Parietal lobe (tissue), 1 donor: ENCODE results near the gene UNKL. TPM values are rescaled to one million over a fixed set of nuclear protein-coding genes. Genes with fewer than 3 reads are reported as not detected.

Experiments
- total RNA-seq: library from RNA; depleted of rRNA; stranded (reverse); fragments of >200 nt; gene quantifications from one replicate; pipeline ENCODE4 v1.2.3, GENCODE V29; 2014

The UNKL gene, protein sequence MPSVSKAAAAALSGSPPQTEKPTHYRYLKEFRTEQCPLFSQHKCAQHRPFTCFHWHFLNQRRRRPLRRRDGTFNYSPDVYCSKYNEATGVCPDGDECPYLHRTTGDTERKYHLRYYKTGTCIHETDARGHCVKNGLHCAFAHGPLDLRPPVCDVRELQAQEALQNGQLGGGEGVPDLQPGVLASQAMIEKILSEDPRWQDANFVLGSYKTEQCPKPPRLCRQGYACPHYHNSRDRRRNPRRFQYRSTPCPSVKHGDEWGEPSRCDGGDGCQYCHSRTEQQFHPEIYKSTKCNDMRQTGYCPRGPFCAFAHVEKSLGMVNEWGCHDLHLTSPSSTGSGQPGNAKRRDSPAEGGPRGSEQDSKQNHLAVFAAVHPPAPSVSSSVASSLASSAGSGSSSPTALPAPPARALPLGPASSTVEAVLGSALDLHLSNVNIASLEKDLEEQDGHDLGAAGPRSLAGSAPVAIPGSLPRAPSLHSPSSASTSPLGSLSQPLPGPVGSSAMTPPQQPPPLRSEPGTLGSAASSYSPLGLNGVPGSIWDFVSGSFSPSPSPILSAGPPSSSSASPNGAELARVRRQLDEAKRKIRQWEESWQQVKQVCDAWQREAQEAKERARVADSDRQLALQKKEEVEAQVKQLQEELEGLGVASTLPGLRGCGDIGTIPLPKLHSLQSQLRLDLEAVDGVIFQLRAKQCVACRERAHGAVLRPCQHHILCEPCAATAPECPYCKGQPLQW
- 20.0 TPM for total RNA-seq

DNA sequence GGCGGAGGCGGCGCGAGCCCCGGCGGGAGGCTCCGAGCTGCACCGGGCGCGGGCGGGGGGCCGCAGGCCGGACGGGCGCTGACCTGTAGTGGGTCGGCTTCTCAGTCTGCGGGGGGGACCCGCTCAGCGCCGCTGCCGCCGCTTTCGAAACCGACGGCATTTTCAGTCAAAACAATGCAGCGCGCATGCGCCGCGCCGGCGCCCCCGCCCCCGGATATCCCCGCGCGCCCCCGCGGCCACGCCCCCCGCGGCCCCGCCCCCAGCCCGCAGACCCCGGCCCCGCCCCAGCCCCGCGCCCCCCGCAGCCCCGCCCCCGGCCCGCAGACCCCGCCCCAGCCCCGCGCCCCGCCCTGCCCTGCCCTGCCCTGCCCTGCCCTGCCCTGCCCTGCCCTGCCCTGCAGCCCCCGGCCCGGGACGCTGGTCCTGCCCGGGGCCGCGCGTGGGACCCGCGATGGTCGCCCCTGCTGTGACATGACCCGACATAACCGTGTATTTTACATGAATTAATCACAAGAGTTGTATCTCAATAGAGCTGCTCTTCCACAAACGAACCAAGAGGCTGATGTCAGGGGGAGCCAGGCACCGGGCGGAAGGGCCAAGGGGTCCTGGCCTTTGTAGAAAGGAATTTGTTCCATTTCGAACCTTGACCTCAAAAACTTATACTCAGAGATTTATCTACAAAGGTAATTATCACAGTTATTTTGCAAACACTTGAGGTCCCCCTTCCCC, at the start of gene UNKL:
TSS of gene UNKL (minus strand) at position 173 of the 729 bp plus-strand sequence. CDS start at position 160, 13 bp downstream.

DNA sequence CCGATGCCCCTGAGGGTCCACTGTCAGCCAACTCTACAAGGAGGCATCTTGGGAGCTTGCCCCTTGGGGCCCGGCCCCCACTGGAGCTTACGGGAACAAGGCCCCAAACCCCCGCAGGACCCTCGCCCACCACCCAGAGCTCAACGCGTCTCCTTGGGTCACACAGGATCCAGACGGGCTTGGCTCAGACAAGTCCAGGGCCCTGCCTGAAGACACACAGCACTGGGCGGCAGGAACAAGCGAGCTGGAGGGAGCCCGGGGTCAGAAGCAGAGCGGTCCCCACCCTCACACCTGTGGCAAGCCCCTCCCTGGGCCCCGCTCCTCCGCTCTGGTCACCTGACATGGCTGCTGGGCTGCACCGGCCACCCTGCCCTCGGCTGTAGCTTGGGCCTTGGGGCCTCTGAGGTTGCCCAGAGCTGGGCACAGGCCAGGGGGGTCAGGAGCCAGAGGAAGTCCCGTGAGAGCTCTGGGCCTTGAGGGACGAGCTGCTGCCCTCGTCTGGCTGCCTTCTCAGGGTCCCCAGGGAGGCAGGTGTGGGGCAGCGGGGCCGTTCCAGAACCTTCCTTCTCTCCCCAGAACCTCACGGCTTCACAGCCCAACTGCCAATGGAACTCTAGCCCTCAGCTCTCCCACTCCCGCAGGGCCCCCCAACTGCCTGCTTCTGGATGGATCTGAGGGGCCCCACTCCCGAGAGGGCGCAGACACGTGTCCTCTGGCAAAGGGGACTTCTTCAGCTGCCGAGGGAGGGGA, 29.7 kb upstream of the UNKL start, which contains the start of gene CCDC154:
TSS of gene CCDC154 (minus strand) at position 577 of the 750 bp plus-strand sequence. CDS start at position 343, 234 bp downstream.

DNA sequence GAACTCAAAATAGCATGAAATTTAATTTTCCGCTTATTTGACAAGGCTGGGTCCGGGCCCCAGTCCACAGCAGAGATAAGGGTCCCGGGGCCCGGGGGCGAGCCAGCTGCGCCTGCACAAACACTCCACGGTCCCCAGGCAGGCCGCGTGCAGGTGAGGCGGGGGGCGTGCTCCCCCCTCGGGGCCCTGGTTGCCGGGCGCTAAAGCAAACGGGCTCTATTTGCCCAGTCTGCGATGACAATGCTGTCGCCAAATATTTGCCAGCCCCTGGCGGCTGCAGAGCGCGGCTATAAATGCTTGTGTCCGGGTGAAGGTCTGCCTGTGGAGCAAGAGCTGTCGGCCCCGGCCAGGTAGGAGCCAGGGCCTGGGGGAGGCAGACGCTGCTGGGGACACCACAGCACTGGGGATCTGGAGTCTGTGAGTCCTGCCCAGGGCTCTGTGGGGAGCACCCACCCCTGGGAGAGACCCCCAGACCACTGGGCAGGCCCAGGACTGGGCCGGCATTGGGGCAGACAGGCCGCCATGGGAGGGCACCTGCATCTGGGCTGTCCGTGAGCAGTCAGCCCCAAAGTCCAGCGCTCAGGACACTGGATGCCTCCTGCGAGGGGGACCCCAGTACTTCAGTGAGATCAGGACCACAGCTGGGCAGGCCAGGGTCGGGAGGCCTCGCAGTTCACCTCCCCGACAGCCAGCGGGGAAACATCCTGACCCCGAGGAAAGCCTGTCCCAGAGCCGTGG, 16.4 kb upstream of the UNKL start, which contains the start of gene PERCC1:
TSS of gene PERCC1 (plus strand) at position 320 of the 738 bp plus-strand sequence. CDS start 1,516 bp downstream, outside the sequence.

DNA sequence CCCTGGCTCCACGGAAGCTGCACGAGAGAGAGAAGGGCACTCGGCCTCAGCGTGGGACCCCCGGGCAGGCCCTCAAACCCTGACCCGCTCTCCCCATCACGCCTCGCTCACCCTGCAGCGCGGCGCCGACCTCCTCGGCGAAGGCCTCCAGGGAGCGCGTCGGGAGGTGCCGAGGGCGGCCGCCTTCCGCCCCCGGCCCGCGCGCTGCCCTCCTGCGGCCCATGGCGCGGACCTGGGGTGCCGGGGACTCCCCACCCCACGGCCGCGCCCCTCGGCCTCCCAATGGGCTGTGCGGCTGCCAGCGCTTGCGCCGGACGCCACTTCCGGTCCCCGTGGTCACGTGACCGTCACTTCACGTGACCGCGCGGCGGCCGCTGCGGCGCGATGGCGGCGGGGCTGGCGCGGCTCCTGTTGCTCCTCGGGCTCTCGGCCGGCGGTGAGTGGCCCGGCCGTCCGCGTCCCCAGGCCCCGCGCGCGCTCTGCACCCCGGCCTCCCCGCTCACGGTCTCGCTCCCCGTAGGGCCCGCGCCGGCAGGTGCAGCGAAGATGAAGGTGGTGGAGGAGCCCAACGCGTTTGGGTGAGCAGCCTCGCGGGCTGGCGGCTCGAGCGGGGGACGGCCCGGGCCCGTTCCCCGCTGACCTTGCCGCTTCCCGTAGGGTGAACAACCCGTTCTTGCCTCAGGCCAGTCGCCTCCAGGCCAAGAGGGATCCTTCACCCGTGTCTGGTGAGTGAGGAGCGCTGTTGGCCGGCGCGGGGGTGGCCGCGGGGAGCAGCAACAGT, 62.7 kb downstream of the UNKL start, which contains the start of the genes GNPTG and TSR3:
TSS of gene GNPTG (plus strand) at position 350 of the 781 bp plus-strand sequence. CDS start at position 385, 35 bp downstream.
TSS of gene TSR3 (minus strand) at position 297 of the 781 bp plus-strand sequence. CDS start at position 223, 74 bp downstream.

DNA sequence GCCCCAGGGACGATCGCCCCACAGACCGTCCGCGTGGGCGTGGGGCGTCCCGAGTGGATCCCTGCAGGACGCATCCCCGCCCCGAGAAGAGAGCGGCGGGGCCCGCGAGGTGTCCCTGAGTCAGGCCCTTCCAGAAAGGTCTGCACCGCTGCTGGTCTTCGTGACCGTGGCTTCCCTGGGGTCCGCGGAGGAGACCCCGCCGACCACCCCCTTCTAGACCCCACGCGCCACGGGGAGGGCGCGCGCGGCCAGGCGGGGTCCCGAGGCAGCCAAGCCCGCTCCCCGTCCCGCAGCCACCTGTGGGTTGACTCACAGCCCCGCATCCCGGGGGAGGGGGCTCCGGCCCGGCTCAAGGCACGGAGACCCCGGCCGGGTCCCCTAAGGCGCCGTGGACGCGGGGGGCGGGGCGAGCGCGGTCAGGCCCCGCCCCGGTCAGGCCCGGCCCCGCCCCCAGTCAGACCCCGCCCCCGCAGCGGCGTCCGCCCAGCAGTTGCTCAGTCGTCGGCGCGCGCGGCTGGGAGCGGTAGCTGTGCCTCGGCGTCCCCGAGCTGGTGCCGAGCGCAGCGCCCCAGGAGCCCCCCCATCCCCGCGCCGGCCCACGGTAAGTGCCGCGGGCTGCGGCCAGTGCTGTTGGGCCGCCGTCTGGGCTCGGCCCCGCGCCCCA, 81.2 kb downstream of the UNKL start, which contains the start of gene BAIAP3:
TSS of gene BAIAP3 (plus strand) at position 497 of the 664 bp plus-strand sequence. CDS start 4,905 bp downstream, outside the sequence.

Other genes starting within 250 kb of the UNKL start
- gene TPSG1, start 189.4 kb downstream of the UNKL start, total RNA-seq: not detected
- gene TPSB2, start 184.5 kb downstream of the UNKL start, total RNA-seq: not detected
- gene TPSAB1, start 174.0 kb downstream of the UNKL start, total RNA-seq: not detected
- gene TPSD1, start 158.6 kb downstream of the UNKL start, total RNA-seq: not detected
- gene UBE2I, start 105.1 kb downstream of the UNKL start, total RNA-seq: 87.0 TPM
- 9.1 TPM for gene BAIAP3, start 81.1 kb downstream of the UNKL start, total RNA-seq
- 36.6 TPM for gene TSR3, start 62.8 kb downstream of the UNKL start, total RNA-seq
- 23.8 TPM for gene GNPTG, start 62.8 kb downstream of the UNKL start, total RNA-seq
- 8.1 TPM for gene UQCC4, start 6.0 kb upstream of the UNKL start, total RNA-seq
- not detected for gene PERCC1, start 16.4 kb upstream of the UNKL start, total RNA-seq
- 1.9 TPM for gene CCDC154, start 29.9 kb upstream of the UNKL start, total RNA-seq
- 51.0 TPM for gene CLCN7, start 60.3 kb upstream of the UNKL start, total RNA-seq
- not detected for gene PTX4, start 74.2 kb upstream of the UNKL start, total RNA-seq
- gene TELO2, start 78.7 kb upstream of the UNKL start, total RNA-seq: 23.8 TPM
- gene TMEM204, start 119.0 kb upstream of the UNKL start, total RNA-seq: 2.8 TPM
- gene IFT140, start 197.4 kb upstream of the UNKL start, total RNA-seq: 65.4 TPM
- 18.8 TPM for gene CRAMP1, start 197.7 kb upstream of the UNKL start, total RNA-seq